GM12865 (cell line): ENCODE measurements around the gene GPR65.

Source experiments
- DNase-seq: peaks from one replicate; pipeline ENCODE4 v3.0.0; 2010; ENCODE audit warnings: low read depth
- H3K4me3 ChIP-seq: 2 replicates; pipeline ENCODE4 v1.5.1; 2011; ENCODE audit warnings: mild to moderate bottlenecking, low read depth, low read length, control low read depth
- CTCF ChIP-seq: IDR thresholded peaks from 2 replicates; pipeline ENCODE4 v1.5.1; 2011; ENCODE audit warnings: low read length, control low read depth, low read depth, inconsistent platforms; ENCODE audit not compliant: insufficient read depth; ENCODE audit errors: missing control alignments

GPR65 gene

DNA sequence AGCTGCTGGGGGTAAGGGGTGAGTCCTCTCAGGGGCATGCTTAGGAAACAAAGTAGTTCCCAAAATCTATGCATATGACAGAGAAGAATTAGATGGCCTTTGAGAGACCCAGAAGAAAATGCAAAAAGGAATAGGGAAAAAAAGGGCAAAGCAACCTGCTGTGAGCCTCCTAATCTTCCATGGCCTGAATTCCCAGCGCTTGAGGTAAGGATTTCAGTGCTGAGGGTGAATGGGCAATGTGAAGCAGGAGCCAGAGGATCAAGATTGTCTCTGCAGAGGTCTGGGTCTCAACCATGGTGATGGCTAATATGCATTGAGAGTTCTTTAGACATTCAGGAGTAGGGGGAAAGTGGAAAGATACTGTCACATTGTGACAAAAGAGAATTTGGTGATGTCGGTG, 31.5 kb downstream of the GPR65 start:
- H3K4me3 ChIP-seq = no peak overlapping the region
- no peak for DNase-seq
- no peak for TF ChIP-seq CTCF

GRCh38 chr14:88037325-88037724, 32.4 kb downstream of the GPR65 start:
- no peak for TF ChIP-seq CTCF
- H3K4me3 ChIP-seq = no peak overlapping the region
- no peak for DNase-seq

DNA sequence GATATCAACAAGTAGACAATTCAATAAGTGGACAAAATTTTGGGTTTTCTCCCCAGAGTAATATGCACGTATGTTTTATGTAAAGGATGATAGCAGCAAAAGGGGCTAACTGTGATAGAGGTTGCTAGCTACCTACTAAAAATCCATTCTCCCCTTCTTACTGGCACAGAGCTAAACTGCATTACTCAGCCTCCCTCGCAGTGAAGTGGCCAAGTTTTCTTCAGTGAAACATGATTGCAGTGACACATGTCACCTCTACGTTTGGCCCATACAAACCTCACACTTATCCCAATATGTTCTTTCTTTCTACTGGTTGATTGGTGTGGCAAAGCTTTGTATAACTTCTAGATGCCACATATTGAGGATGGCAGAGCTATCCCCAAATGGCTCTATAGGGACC, 34.3 kb downstream of the GPR65 start:
- TF ChIP-seq CTCF = no peak
- H3K4me3 ChIP-seq = no peak overlapping the region
- DNase-seq = no peak

DNA sequence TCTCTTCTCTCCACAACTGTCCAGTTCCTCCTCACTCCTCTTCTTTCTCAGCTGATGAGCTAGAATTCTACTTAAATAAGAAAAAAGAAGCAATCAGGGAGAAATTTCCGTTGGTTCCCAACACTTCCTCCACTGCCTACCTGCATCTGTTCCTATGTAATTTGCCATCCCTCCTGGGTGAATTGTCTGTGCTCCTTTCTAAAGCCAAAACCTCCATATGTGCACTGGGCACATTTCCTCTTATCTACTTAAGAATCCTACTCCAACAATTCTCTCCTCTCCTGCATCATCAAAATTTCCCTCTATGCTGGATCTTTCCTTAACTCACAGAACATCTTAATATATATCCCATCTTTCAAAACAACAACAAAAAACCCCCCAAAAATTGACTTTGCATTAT, 35.2 kb downstream of the GPR65 start:
- H3K4me3 ChIP-seq = no peak overlapping the region
- DNase-seq = no peak
- no peak for TF ChIP-seq CTCF

DNA sequence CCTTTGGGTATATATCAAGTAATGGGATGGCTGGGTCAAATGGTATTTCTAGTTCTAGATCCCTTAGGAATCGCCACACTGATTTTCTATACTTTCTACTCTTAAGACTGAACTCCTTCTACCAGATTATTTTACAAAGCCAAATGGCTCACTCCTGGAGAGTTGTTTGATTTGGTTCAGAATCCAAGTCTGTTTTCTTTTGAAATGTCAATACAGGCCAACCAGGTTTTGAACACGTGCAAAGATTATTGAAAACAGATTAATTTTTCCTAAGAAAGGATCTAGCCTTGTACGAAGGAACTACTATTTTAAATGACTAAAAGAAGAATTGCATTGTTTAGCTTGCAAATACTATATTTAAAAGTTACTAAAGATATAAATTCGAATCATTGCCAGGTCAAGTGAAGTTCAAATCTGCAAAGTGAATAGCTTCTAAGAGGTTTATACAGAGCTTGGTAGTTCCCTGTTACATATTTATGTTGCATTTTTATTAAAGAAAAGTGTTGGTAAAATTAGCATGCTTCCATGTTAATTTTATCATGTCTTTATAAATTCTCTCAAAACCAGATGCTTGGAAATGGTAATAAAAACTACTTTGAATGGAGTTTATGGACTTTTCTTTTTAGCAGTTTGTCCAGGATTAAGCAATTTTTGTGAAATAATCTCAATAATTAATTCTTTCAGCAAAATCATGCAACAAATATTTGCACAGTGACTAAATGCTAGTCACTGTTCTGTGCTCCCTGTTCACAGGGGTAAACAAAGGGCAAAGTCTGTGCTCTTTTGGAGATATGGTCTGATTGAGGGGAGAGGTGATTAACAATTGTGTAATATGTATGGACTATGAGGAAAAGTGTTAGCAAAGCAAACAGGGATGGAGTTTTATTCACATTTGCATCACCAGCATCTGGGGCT, 38.9 kb downstream of the GPR65 start:
- TF ChIP-seq CTCF = no peak
- H3K4me3 ChIP-seq = no peak overlapping the region
- DNase-seq = no peak

DNA sequence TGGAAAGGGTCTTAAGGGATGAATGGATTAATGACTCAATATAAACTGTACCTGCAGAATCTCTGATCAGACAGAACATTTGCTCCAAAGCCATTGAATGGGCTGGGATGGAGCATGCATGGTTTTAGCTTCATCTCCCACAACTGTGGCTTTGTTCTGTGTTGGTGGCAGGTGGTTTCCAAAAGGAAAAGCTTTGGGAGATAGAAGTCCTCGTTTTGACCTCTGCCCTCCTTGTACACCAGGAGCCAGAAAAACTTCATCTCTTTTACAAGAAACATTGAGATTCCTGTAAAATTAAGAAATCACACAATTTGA, 39.5 kb downstream of the GPR65 start:
- no peak for DNase-seq
- no peak overlapping the region for H3K4me3 ChIP-seq
- TF ChIP-seq CTCF = no peak
